GM21390 (cell line): Measurements from ENCODE around the gene DDX41.

Source experiments
- ATAC-seq: cut with Tn5 transposase; IDR thresholded peaks from one replicate; pipeline ENCODE4 v1.9.1; 2021; ENCODE audit not compliant: unreplicated experiment

Gene DDX41

DNA sequence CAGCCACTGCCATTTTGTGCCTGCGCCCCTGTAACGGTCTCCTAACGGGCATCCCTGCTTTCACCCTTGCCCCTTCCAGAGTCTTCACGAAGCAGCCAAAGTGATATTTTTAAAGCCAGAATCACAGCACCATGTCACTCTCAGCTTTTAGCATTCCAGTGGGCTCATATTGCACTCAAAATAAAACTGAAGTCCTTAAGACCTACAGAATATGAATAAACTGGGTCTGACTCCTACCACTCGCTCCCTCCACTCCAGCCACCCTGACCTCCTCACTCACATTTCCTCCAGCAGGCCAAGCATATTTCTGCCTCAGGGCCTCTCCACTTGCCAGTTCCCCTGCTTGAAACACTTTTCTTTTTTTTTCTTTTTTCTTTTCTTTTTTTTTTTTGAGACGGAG lies 16.9 kb downstream of the DDX41 start:
- no peak for ATAC-seq

- ATAC-seq: peak; percentile 11
Measured at GRCh38 chr5:177498013-177498787, 18.6 kb downstream of the DDX41 start.

DNA sequence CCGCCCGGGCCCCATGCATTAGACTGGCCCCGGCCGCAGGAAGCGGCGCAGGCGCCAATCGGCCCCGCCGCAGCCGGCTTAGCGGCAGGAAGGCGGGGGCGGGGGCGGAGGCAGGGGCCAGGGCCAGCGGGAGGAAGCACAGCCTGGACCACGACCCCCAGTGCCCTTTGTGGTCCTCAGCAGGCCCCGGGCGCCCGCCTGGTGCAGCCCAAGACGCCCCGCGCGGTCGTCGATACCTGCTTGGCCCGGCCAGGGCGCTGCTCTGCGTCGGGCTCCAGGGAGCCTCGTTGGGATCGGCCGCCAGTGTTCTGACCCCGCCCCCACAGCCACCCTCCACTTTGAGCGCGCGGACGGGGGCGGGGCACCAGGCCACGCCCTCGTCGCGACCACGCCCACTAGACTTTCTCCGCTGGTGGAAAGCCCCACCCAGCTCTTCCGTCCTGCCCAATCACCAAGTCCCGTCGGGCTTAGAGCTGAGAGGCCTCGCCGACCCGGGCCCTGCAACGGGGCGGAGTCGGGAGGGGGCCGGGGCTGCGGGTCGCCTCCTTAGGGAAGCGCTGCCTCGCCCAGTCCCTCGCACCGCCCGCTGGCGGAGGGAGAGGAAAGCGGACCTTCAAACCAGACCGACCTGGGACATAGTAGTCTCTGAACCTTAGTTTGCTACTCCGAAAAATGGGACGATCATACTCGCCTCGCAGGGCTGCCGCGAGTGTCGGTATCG lies 19.3 kb downstream of the DDX41 start, which contains the start of gene PDLIM7:
PDLIM7 (minus strand) TSS at position 313 of the 721 bp plus-strand sequence. CDS start 1,092 bp downstream, outside the sequence.
- ATAC-seq: peak; percentile 71

GRCh38 chr5:177496727-177497291 lies 20.0 kb downstream of the DDX41 start:
- ATAC-seq: no peak

DNA sequence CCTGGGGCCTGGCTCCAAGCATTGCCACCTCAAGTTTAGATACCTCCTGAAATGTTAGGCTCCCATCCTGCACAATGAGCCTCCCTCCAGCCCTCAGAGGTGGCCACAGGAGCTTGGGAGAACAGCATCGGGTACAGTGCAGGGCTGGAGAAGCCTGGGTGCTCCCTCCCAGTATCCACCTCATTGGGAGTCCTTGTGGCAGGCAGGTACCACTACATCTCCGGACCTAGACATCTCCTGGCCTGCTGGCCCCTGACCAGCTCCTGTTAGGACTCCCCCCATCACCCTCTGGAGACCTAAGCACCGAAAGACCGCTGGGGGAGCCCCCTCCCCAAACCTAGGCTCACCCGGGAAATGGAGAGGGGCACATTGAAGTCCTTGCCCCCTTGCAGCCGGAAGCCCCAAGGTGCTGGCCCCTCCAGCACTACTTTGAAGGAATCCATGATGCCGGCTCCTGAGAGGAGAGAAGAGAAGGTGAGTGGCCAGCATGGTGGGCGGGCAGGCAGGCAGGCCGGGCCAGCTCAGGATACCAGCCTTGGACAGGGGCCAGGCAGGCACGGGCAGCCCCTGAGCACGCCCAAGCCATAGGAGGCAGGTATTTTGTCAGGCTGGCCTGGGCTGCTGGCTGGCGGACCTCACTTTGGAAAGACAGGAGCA lies 20.6 kb downstream of the DDX41 start:
- ATAC-seq: no peak

DNA sequence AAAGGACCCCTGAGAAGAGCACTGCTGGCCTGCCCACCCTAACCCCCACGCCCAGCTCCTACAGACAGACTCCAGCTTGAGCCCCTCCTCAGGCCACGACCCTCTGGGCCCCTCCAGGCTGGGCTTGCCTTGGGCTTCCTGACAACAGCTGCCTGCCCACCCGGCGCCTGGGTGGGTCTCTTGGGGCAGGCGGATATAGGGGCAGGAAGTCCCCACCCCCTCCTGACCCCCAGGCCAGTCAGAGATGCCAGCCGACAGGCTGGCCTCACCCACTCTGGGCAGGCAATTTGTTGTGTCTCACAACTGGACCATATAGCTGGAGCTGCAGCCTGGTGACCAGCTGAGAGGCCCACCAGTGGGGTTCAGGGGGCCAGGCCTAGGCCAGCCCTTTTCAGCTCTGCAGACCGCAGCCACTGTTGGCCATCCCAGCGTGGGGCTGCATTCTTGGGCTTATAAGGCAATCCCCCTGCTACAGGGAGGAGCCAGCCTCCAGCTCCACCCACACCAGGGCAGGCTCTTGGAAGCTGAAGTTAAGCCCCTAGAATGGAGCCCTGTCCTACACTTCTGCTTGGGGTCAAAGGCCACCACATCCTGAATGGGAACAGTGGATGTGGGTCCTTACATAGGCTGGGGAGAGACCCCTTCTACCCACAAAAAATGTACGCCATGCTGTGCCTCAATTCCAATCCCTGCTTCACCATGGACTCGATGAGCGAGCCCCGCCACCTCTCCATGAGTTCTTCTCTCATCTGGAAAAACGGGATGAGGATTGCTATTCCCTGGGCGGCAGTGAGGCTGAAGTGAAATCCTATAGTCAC lies 21.3 kb downstream of the DDX41 start:
- no peak for ATAC-seq

- no peak for ATAC-seq
Measured at GRCh38 chr5:177494346-177495195, 22.2 kb downstream of the DDX41 start.

GRCh38 chr5:177493795-177494345 lies 22.9 kb downstream of the DDX41 start:
- ATAC-seq: no peak

DNA sequence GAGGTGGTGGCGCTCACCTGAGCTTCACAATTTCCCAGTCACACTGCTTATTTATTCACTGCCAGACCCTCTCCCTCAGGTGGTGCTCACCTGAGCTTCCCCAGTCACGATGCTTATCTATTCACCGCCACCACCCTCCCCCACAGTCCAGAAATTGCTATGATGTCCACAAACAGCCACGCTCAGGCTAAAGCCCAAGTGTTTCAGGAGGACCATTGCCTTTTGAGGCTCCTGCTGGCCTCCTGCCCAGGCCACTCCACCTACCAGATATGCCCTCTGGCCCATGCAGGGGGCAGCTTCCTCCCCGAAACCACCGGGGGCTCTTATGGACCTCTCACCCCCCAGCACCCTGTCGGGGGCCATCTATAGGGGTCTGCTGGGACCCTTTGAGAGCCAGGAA lies 23.9 kb downstream of the DDX41 start:
- ATAC-seq: no peak

- no peak for ATAC-seq
Measured at GRCh38 chr5:177491983-177492746, 24.6 kb downstream of the DDX41 start.

- no peak for ATAC-seq
Measured at GRCh38 chr5:177491429-177491945, 25.3 kb downstream of the DDX41 start.

- ATAC-seq: no peak
Measured at GRCh38 chr5:177490992-177491391, 25.8 kb downstream of the DDX41 start.

DNA sequence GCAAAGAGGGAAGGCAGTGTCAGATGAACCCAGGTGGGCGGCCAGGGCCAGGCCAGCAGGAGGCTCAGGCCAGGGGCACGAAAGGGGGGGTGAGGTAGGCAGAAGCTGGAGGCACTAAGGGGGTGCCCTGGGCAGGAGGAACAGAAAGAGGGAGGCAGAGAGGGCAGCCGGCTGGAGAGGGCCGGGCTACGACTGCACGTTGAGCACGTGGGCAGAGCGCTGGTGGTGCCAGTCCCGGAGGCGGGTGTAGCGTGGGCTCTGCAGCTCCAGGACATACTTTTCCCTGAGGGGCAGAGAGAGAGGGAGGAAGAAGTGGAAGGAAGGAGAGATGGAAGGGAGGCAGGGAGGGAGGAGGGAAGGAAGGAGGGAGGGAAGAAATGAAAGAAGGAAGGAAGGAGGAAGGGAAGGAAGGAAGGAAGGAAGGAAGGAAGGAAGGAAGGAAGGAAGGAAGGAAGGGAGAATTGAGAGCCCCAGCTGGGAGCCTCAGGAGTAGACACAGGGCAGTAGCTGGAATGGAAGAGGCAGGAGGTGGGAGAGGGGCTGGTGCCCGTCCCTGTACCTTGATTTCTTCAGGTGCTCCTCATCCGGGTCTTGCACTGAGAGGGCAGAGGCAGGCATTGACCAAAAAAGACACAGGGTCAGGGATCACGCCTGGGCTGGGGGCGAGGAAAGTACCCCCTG lies 26.3 kb downstream of the DDX41 start:
- no peak for ATAC-seq

DNA sequence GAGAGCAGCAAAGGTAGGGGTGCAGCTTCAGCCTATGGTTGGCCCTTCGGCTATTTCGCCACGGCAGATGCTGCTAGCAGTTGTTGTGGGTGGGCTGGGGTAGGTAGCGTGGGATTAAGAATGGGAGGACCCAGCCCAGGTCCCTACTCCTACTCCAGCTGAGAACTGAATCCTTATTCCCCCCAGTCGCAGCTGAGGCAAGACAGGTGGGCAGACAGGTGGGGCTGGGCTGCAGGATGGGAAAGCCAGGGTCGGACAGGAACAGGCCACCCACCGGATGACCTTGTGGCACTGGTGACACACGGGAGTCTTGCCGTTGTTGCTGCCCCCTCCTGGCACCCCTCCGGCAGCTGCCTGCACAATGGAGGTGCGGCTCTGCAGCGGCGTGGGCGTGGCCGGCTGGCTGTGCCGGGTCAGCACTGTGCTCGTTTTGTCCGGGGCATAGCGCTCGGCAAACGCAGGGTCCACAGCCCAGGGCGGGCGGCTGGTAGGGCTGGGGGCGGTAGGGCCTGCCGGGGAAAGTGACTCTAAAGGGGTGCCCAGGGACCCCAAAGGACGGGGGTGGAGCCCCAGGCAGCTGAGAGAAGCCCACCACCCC lies 27.5 kb downstream of the DDX41 start:
- no peak for ATAC-seq

DNA sequence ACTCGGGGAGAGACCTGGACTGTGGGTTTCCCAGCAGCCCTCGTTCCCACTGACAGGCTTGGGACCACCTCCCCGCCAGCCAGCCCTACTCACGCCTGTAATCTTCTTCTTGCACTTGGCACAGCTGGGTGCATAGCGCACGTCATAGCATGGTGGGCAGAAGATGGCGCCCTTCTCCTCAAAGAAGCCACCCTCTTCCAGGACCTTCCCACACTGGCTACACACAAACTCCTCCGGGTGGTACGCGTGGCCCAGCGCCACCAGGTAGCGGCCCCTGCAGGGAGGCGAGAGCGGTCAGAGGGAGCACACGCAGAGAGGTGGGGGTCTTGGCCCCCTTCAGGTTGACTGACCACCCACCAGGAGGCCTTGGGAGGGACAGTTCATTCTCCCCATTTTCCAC lies 28.8 kb downstream of the DDX41 start:
- ATAC-seq: no peak

- ATAC-seq: no peak
Measured at GRCh38 chr5:177487144-177487543, 29.6 kb downstream of the DDX41 start.

- ATAC-seq: no peak
Measured at GRCh38 chr5:177486256-177486655, 30.5 kb downstream of the DDX41 start.
